Right renal pelvis (tissue), 4 donors: ENCODE measurements around the gene DPAGT1. TPM values are rescaled to one million over a fixed set of nuclear protein-coding genes. Genes with fewer than 3 reads are reported as not detected.
"Not testable (repeated sequence)": the region's sequence is repeated elsewhere in the genome, so short reads cannot be mapped to it uniquely, and the experiment has no call there.

ENCODE experiments used
- DNase-seq, 4 donors: peaks; one replicate each; pipeline ENCODE4 v3.0.0-alpha.2; 2013; ENCODE audit warnings: low read depth in 4 of 4, low spot score in 3 of 4, missing footprints in 1 of 4
- polyA plus RNA-seq, 4 donors: library from polyadenylated mRNA; unstranded; fragments of 120-200 nt; gene quantifications; one replicate each; pipeline ENCODE4 v1.2.1, GENCODE V29; 2013; ENCODE audit not compliant: insufficient read length in 4 of 4

Gene DPAGT1
- polyA plus RNA-seq = 10 to 100 TPM; 56.3 to 70.4 (median 59.5) TPM

DNA sequence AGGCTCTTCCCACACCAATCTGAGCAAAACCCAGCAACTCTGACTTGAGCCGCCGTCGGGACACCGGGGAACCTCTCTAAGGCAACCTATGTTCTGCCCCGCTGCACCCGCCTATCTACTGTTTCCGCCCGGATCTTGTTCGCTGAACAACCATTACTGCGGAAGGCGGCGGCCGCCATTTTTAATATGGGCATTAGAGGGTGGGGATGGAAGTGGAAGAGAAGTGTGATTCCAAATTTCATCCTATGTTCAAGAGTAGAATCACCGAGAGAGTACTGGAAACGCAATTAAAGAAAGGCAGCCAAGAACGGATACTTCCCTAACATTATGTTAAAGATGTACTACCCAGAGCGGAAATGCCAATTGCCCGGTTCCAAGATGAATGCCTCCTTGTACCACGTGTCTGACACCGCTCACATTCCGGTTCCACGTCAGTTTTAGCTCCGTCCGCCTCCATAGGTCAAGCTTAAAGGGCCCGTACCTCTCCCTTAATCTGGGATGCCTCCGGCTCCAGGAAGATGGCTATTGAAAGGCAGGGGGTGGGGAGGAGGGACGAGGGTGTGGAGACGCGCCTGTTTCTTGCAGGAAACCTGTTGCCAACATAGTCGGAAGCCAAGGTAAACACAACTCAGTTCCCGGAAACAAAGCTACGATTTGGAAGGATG, at the start of gene DPAGT1:
Gene DPAGT1, minus strand, starts transcription at position 95 of the 665 bp plus-strand sequence. CDS start 198 bp downstream, outside the sequence.
- peak in 3 of 4 donors; percentile 90 to 92 (median 91) for DNase-seq

- DNase-seq = no peak
These were observed 48.2 kb upstream of the DPAGT1 start for GRCh38 chr11:119149786-119150275.

GRCh38 chr11:119149018-119149785, 47.5 kb upstream of the DPAGT1 start, which contains the start of gene ABCG4:
Gene ABCG4, plus strand, starts transcription at chr11:119149052. Its CDS starts 914 bp downstream, at chr11:119149966.
- DNase-seq = no peak

DNA sequence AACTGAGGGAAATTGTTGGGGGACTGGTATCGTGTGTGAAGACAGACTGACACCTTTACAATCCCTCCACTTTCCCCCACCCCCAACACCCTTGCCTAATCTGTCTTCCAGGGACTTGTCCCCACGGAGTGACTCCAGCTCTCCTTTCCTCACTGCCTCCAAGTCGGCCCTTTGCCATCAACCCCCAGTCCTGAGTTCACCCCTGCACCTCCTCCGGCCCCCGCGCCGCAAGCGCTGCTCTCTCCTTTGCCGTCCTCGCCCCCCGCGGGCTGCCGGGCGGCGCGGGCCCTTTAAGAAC, 47.0 kb upstream of the DPAGT1 start:
- no peak for DNase-seq

- no peak for DNase-seq
These were observed 46.1 kb upstream of the DPAGT1 start for GRCh38 chr11:119147604-119148333.

- no peak for DNase-seq
These were observed 43.9 kb upstream of the DPAGT1 start for GRCh38 chr11:119145551-119145950.

DNA sequence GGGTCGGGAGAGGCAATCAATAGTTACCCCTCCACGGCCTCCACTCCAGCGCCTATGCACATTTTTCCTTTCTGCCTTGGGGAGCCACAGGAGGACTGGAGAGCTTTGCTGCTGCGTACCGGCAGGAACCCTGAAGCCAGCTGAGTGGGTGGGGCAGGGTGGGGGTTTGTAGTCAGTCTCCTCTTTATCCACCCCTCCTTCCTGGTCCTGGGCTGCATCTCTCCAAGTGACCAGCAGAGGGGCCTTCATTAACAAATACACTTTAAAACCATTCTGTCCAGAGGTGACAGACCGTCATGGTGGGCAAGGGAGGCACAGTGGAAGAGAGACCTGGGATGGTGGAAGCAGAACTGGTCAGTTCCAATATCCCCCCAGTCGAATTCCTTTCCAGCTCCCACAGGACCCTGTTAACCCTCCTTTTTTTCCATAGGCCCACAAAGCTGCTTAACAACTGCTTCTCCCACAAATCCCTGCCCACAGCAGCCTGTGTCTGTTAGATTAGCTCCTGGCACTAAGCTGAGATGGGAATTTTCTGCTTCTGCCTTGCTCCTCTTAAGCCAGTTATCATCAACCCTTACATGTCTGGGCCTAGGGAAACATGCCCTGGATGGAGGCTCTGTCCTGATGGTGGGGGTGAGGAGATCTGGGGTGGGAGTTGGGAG, 43.3 kb upstream of the DPAGT1 start:
- DNase-seq = no peak

DNA sequence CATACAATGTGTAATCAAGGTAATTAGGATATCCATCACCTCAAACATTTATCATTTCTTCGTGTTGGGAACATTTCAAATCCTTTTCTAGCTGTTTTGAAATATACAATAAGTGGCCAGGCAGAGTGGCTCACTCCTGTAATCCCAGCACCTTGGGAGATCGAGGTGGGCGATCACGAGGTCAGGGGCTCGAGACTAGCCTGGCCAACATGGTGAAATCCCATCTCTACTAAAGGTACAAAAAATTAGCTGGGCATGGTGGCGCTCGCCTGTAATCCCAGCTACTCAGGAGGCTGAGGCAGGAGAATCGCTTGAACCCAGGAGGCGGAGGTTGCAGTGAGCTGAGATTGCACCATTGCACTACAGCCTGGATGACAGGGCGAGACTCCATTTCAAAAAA, 37.6 kb upstream of the DPAGT1 start:
- DNase-seq = not testable (repeated sequence)

DNA sequence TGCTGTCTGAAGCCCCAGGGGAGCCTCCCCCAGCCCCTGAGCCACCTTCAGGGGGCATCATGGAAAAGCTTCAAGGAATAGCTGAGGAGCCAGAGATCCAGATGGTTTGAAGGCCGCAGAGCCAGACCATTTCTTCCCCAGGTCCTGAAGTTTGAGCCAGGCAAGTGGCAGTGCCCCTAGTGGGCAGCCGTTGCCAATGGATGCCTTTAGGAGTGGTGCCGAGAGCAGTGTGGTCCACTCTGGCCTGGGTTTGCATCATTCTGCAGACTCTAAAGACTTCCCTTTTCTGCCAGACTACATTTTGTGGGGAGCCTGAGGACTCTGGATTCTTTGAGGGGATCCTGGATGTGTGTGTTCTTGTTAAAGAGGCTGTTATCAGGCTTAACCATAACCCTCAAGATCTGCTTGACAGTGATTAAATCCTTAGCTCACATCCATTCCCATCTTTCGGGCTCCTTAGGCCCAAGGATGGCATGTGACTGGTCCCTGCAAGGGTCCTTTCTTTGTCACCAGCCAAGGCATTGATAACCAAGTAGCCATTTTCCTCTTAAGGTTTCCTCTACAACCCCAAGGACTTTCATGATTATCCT, 32.8 kb upstream of the DPAGT1 start:
- DNase-seq = no peak

DNA sequence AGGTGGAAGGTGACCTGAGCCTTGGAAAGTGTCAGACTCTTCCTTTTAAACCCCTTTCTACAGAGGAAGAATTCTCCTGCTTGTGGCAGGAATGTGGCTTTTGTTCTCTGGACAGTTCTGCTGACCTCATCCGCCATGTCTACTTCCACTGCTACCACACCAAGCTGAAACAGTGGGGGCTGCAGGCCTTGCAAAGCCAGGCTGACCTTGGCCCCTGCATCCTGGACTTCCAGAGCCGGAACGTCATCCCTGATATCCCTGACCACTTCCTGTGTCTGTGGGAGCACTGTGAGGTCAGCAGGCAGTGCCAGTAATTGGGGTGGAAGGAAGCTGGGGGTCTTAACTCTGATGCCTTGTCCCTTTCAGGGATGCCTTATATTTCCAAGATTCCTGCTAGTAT, 29.0 kb upstream of the DPAGT1 start:
- no peak for DNase-seq

DNA sequence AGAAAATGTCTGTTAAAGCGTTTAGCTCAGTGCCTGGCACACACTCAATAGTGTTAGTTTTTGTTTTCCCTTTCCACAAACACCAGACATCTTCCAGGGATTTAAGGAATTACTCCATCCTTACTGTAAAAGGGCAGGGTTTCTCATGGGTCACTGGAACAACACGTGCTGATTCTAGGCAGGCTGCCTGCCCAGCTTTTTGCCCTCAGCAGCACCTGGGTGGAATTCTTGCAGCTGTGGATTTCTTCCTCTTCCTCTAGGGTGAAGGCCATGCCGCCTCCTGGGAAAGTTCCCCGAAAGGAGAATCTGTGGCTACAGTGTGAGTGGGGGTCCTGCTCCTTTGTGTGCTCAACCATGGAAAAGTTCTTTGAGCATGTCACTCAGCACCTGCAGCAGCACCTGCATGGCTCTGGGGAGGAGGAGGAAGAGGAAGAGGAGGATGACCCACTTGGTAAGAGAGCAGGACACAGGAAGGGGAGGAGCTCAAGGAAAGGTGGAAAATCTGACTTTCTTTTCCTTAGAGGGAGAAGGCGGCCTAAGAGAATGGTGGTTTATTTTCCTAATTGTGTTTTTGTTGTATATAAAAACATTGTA, 25.1 kb upstream of the DPAGT1 start:
- no peak for DNase-seq

- DNase-seq = no peak
These were observed 24.2 kb upstream of the DPAGT1 start for GRCh38 chr11:119125821-119126220.

DNA sequence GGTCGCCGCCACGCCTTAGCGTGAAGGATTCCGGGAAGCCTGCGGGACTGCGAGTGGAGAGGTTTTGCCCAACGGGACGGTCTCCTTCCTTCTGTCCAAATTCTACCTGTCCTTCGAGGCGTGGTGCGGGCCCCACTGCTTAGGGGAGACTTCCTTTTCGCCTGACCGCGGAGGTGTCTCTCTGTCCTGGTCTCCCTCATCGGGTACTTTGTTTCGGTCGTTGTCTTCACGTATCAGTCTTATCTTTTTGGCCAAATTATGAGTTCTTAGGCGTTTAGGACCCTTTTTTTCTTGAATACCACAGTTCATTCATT, 20.1 kb upstream of the DPAGT1 start:
- no peak for DNase-seq

DNA sequence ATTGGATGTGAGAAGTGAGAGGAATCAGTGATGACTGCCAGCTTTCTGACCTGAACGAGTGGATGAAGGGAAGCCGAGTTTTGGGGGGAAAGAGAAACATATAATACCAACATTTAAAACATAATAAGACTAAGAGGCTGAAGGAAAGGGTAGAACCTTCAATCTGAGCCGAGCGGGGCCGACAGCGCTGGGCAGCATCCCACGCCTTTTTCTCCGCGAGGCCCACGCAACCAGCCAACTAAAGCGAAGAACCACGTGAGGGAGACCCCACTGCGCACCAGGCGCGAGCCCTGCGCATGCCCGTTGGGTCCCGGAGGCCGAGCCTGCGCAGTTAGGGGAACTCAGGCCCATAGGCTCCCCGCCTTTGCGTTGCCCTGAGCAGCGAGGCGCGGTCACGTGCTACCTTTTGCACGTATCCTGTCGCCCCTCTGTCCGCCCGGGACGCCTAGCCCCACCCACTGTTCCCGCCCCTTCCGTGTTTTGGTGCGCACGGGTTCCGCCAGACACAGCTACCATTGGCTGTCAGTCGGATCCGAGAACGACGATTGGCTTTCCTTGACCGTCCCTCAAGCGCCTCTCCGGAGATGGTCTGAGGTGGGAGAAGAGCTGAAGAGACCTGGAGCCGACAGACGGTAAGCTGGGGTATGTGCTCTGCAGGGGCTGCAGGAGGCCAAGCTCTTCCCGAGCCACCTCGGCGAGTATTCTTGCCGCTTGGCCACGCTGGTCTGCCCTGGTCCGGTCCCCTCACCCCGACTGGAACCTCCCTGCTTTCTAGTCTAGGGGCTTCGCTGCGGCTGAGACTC, 19.6 kb upstream of the DPAGT1 start, which contains the start of gene HINFP:
Gene HINFP, plus strand, starts transcription at position 573 of the 803 bp plus-strand sequence. CDS start 5,365 bp downstream, outside the sequence.
- DNase-seq = peak; percentile 95 to 98 (median 98)

- DNase-seq = peak in 1 of 4 donors; percentile 48
These were observed 19.0 kb upstream of the DPAGT1 start for GRCh38 chr11:119120639-119121007.

DNA sequence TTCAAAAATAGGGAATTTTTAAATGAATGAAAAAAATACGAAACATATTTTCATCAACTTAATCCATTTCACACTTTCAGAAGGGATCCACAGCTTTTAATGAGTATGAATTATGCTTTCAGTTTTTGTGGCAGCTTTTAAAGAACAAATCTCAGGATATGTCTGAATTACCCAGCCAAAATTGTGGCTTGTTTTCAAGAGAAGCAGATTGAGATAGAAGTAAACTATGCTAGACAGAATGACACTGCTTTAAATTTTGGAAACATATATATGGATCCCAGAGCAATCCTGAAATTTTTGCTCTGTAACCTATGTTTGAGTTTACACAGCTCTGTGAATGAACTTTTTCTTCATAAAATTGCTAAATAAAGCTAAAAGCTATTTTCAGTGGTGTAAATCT, 17.3 kb upstream of the DPAGT1 start:
- DNase-seq = no peak

DNA sequence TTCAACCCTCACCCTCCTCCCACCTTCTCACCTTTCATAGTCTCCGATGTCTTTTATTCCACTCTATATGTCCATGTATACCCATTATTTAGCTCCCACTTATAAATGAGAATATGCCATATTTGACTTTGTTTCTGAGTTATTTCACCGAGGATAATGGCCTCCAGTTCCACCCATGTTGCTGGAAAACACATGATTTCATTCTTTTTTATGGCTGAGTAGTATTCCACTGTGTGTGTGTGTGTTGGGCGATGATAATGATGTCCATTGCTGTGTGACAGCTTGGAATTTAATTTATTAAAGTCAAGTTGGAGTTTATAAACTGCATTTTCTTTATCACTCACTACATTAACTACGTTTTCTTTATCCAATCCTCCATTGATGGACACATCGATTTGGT, 16.6 kb upstream of the DPAGT1 start:
- no peak for DNase-seq

DNA sequence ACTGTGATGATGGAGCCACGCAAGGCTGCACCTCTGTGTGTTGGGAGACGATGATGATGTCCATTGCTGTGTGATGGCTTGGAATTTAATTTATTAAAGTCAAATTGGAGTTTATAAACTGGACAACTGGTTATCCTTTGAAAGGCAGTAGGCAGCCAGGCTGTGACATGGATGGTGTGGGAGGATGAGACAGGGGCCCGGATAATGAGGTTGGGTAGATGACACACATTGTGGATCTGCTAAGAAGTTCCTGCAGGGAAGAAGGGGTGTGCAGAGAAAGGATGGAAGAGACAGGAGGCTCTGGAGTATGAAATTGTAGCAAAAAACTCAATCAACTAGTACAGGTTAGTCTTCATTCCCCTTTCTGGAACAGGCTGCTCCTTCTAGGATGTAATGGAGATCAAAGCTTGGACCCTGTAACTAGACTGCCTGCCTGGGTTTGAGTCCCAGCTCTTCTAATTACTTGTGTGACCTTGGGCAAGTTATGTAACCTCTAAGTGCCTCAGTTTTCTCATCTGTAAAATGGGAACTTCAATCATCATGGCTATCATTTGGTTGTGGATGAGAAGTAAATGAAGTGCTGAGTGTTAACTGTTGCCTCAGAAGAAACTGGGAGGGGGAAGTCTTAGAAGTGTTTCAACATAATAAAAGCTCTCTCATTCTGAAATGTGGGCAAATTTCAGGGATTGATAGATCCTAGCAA, 15.5 kb upstream of the DPAGT1 start:
- DNase-seq = no peak

DNA sequence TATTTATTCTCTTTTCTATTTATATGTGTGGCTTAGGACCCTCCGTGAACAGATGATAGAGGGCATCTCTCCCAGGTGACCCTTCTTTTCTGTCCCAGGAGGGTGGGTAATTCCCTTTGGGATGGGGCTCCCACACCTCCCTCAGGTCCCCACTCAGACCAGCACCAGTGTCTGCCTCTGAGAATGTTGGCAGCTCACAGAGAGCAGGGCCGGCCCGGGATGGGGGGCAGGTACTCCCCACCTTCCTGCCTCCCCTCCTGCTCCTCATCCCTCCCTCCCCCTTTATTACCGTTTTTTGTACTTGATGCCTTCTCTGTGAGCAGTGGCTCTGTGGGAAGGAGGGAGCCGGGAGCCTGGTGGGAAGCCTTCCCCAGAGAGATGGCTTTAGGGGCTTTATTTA, 14.9 kb upstream of the DPAGT1 start:
- DNase-seq = no peak
